C4-2B (cell line): ENCODE data around the gene ASXL2.

Source experiments
- CTCF ChIP-seq: fragments of 450-650 bp; conservative IDR thresholded peaks from 2 replicates; pipeline ENCODE4 v1.5.1; 2017; ENCODE audit warnings: mild to moderate bottlenecking
- ZFX ChIP-seq: fragments of 450-650 bp; IDR thresholded peaks from 2 replicates; pipeline ENCODE4 v1.6.1; 2017

GRCh38 chr2:25697559-25698341 is 180.5 kb downstream of the ASXL2 start:
- TF ChIP-seq CTCF (no peak), ZFX (no peak)
